ENCODE results near the gene TNNI2.
A peak's percentile ranks its signal among the peaks of the same experiment; 100 is the strongest.

Gene TNNI2

GRCh38 chr11:1848640-1849430 is 10.1 kb downstream of the TNNI2 start:
- H3K36me3 Mint-ChIP-seq (ENCODE audit: insufficient read depth): peaks cover 38% of the 10 kb centered on the region
- ATAC-seq (replicated peaks): no peak

DNA sequence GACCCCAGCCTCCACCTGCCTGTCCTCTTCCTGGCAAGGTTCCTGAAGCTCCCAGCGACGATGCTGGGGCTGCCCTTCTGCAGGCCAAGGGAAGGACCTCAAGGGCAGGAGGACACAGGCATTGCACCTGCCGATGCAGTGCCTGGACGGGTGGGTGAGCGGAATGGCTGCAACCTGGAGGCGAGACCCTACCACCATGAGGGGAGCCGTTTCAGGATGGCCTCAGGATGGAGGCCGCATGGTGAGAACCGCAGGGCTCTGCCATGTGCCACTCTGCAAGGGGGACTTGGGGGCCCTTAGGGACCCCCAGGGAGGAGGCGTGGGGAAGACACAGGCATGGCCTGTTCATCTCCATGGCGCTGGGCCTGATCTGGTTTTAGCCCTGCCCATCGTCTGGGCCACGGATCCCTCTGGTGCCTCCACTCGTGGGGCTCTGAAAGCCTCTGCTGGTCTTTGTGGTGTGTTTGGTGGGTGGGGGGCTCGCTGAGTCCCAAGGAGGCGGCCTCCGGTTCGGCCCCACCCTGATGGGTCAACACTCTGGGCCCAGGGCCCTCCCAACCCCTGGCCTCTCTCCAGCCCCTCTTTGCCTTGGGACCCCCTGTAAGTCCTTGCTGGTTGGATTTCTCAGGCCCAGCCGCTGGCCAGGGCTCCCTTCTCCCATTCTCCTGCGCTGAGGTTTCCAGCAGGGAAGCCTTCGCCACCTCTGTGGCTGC is 12.8 kb downstream of the TNNI2 start:
- Mint-ChIP-seq H3K27ac (peak overlapping the region; percentile 100), H3K4me1 (ENCODE audit: low read depth in 2 of 2) (peaks cover 60% of the 10 kb centered on the region in 2 donors), H3K36me3 (ENCODE audit: insufficient read depth) (peaks cover 41% of the 10 kb centered on the region), H3K27me3 (no peaks in the 10 kb centered on the region), H3K9me3 (no peaks in the 10 kb centered on the region), H3K4me3 (peak overlapping the region; percentile 100)
- DNase-seq (no peak), ATAC-seq (replicated peaks) (no peak)

More at GRCh38 chr11:1848640-1849430, 10.1 kb downstream of the TNNI2 start:
- Mint-ChIP-seq H3K4me3 (peak overlapping the region; percentile 100), H3K4me1 (ENCODE audit: low read depth in 2 of 2) (peaks cover 72 to 75% of the 10 kb centered on the region in 2 donors), H3K9me3 (no peaks in the 10 kb centered on the region), H3K27ac (peak overlapping the region; percentile 100), H3K27me3 (no peaks in the 10 kb centered on the region)
- no peak for DNase-seq

- Mint-ChIP-seq H3K4me1 (ENCODE audit: low read depth in 2 of 2) (peaks cover 57 to 58% of the 10 kb centered on the region in 2 donors), H3K36me3 (ENCODE audit: insufficient read depth) (peaks cover 41% of the 10 kb centered on the region)
Observed at GRCh38 chr11:1852271-1852876, 13.6 kb downstream of the TNNI2 start.

GRCh38 chr11:1852877-1853276 is 14.1 kb downstream of the TNNI2 start, which contains the start of gene LSP1:
TSS of gene LSP1 (plus strand) at chr11:1853084. CDS start at chr11:1853145, 61 bp downstream.
- Mint-ChIP-seq H3K9me3 (no peaks in the 10 kb centered on the region), H3K4me3 (peak within 1 kb of the TSS; percentile 100), H3K27me3 (no peaks in the 10 kb centered on the region), H3K27ac (peak within 1 kb of the TSS; percentile 100), H3K4me1 (ENCODE audit: low read depth in 2 of 2) (peaks cover 52 to 55% of the 10 kb centered on the region in 2 donors), H3K36me3 (ENCODE audit: insufficient read depth) (peaks cover 42% of the 10 kb centered on the region)
- DNase-seq (peak; percentile 82 to 84 (median 84)), ATAC-seq (replicated peaks) (peak; percentile 74)

More at GRCh38 chr11:1852271-1852876, 13.6 kb downstream of the TNNI2 start:
- H3K27ac Mint-ChIP-seq: peak overlapping the region; percentile 100
- DNase-seq: no peak
- no peaks in the 10 kb centered on the region for H3K9me3 Mint-ChIP-seq
- peak overlapping the region; percentile 100 for H3K4me3 Mint-ChIP-seq
- H3K27me3 Mint-ChIP-seq: no peaks in the 10 kb centered on the region
- ATAC-seq (replicated peaks): no peak

- Mint-ChIP-seq H3K4me3 (peak overlapping the region; percentile 100), H3K36me3 (ENCODE audit: insufficient read depth) (peaks cover 44% of the 10 kb centered on the region), H3K27me3 (no peaks in the 10 kb centered on the region), H3K27ac (peak overlapping the region; percentile 100), H3K4me1 (ENCODE audit: low read depth in 2 of 2) (peaks cover 52 to 56% of the 10 kb centered on the region in 2 donors), H3K9me3 (no peaks in the 10 kb centered on the region)
- ATAC-seq (replicated peaks) (no peak), DNase-seq (no peak)
Observed at GRCh38 chr11:1853376-1854131, 14.8 kb downstream of the TNNI2 start.

- H3K4me1 Mint-ChIP-seq (ENCODE audit: low read depth in 2 of 2): peaks cover 48 to 52% of the 10 kb centered on the region in 2 donors
- H3K27me3 Mint-ChIP-seq: no peaks in the 10 kb centered on the region
- peak overlapping the region; percentile 100 for H3K4me3 Mint-ChIP-seq
- H3K27ac Mint-ChIP-seq: peak overlapping the region; percentile 100
- H3K9me3 Mint-ChIP-seq: no peaks in the 10 kb centered on the region
- peaks cover 44% of the 10 kb centered on the region for H3K36me3 Mint-ChIP-seq (ENCODE audit: insufficient read depth)
- DNase-seq: no peak
- ATAC-seq (replicated peaks): no peak
Observed at GRCh38 chr11:1854132-1854948, 15.6 kb downstream of the TNNI2 start.

GRCh38 chr11:1854949-1855885 is 16.4 kb downstream of the TNNI2 start:
- ATAC-seq (replicated peaks) (no peak), DNase-seq (no peak)
- Mint-ChIP-seq H3K36me3 (ENCODE audit: insufficient read depth) (peaks cover 42% of the 10 kb centered on the region), H3K4me1 (ENCODE audit: low read depth in 2 of 2) (peaks cover 45% of the 10 kb centered on the region in 2 donors), H3K4me3 (peak overlapping the region; percentile 100), H3K27ac (peak overlapping the region; percentile 27 to 100), H3K9me3 (no peaks in the 10 kb centered on the region), H3K27me3 (no peaks in the 10 kb centered on the region)

DNA sequence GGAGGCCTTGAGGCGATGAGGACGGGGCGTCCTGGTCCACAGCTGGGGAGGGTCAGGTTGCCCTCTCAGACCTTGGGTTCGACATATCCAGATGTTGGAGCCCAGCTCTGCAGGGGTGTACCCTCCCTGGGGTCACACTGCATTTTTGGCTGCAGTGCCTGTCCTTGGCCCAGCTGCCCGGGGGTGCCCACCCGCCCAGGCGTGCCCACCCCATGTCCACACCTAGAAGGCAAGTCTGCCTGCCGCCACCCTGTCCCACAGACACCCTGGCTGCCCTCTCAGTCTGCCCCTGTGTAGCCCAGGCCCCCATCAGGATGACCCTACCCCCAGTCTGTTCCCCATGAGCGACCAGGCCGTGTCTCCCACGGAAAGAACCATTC is 17.1 kb downstream of the TNNI2 start:
- peaks cover 38 to 40% of the 10 kb centered on the region in 2 donors for H3K4me1 Mint-ChIP-seq (ENCODE audit: low read depth in 2 of 2)

DNA sequence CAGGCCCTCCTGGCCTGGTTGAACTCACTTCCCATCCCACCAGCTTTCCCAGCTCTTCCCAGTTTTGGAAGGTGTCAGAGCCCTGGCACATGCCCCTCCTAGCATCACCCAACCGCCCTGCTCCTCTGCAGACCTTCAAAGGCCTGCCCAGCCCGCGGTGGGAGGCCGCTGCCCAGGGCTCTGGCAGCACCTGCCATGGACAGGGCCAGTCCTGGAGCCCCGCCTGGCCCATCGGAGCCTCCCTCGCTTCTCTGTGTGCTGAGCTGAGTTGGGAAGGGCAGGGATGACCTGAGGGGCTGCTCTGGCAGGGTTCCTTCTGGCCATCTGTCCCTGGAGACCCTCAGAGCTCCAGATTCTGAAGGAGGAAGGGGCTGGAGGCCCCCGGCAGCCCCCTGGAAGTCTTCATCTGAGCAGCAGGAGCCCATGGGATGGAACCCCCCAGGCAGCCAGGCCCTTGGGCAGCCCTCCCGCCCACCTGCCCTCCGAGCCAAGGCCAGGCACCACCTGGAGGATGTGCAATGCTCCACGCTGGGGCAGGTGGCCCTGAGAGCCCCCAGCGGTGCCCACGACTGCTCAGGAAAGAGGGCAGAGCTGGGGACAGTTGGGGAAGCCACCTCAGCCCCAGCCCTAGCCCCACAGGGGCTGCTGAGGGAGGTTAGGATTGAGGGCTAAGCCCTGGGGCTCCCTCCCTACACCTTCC is 17.7 kb downstream of the TNNI2 start:
- H3K4me3 Mint-ChIP-seq: peak overlapping the region; percentile 100
- H3K4me1 Mint-ChIP-seq (ENCODE audit: low read depth in 2 of 2): peaks cover 32 to 37% of the 10 kb centered on the region in 2 donors
- no peaks in the 10 kb centered on the region for H3K9me3 Mint-ChIP-seq
- no peak for ATAC-seq (replicated peaks)
- peak overlapping the region; percentile 58 to 100 for H3K27ac Mint-ChIP-seq
- no peaks in the 10 kb centered on the region for H3K27me3 Mint-ChIP-seq
- DNase-seq: no peak
- H3K36me3 Mint-ChIP-seq (ENCODE audit: insufficient read depth): peaks cover 30% of the 10 kb centered on the region

More for the DNA sequence above, 17.1 kb downstream of the TNNI2 start:
- DNase-seq: no peak
- no peak for ATAC-seq (replicated peaks)
- Mint-ChIP-seq H3K4me3 (peak overlapping the region; percentile 100), H3K9me3 (no peaks in the 10 kb centered on the region), H3K27me3 (no peaks in the 10 kb centered on the region), H3K27ac (peak overlapping the region; percentile 58 to 100), H3K36me3 (ENCODE audit: insufficient read depth) (peaks cover 35% of the 10 kb centered on the region)

- H3K36me3 Mint-ChIP-seq (ENCODE audit: insufficient read depth): peaks cover 26% of the 10 kb centered on the region
Observed at GRCh38 chr11:1857064-1857463, 18.3 kb downstream of the TNNI2 start.

DNA sequence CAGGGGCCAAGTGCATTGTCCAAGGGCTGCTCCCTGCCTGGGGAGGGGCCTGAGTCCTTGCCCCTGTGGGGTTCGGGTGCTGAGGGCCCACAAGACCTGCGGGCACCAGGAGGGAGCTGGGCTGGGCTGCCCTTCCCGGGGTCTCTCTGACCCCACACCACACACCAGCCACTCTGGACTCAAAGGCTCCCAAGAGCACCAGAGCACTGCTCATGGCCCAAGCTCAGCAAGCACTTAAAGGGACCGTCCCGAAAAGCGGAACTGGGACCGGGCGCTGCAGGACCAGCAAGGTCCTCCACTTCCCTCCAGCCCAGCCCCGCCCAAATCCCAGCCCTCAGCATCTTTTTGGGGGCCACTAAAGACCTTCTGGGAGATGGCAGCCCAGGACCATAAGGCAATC is 19.4 kb downstream of the TNNI2 start:
- peaks cover 18 to 21% of the 10 kb centered on the region in 2 donors for H3K4me1 Mint-ChIP-seq (ENCODE audit: low read depth in 2 of 2)
- no peak for DNase-seq
- peaks cover 15% of the 10 kb centered on the region for H3K36me3 Mint-ChIP-seq (ENCODE audit: insufficient read depth)
- H3K27me3 Mint-ChIP-seq: no peaks in the 10 kb centered on the region
- H3K27ac Mint-ChIP-seq: peak overlapping the region in 1 of 2 donors; percentile 26
- no peak for ATAC-seq (replicated peaks)
- H3K9me3 Mint-ChIP-seq: no peaks in the 10 kb centered on the region
- peak overlapping the region; percentile 28 to 57 for H3K4me3 Mint-ChIP-seq

More at GRCh38 chr11:1857064-1857463, 18.3 kb downstream of the TNNI2 start:
- Mint-ChIP-seq H3K9me3 (no peaks in the 10 kb centered on the region), H3K4me1 (ENCODE audit: low read depth in 2 of 2) (peaks cover 29 to 32% of the 10 kb centered on the region in 2 donors), H3K27ac (no peak overlapping the region), H3K27me3 (no peaks in the 10 kb centered on the region), H3K4me3 (no peak overlapping the region)
- DNase-seq: no peak
- no peak for ATAC-seq (replicated peaks)

Measured in effector memory CD8-positive, alpha-beta T cell (primary cell).